ENCODE data around the gene MORN1. TPM values are rescaled to one million over a fixed set of nuclear protein-coding genes. Genes with fewer than 3 reads are reported as not detected.

The MORN1 gene
- total RNA-seq, 1 donor from 2014 or later = 3.1 TPM

DNA sequence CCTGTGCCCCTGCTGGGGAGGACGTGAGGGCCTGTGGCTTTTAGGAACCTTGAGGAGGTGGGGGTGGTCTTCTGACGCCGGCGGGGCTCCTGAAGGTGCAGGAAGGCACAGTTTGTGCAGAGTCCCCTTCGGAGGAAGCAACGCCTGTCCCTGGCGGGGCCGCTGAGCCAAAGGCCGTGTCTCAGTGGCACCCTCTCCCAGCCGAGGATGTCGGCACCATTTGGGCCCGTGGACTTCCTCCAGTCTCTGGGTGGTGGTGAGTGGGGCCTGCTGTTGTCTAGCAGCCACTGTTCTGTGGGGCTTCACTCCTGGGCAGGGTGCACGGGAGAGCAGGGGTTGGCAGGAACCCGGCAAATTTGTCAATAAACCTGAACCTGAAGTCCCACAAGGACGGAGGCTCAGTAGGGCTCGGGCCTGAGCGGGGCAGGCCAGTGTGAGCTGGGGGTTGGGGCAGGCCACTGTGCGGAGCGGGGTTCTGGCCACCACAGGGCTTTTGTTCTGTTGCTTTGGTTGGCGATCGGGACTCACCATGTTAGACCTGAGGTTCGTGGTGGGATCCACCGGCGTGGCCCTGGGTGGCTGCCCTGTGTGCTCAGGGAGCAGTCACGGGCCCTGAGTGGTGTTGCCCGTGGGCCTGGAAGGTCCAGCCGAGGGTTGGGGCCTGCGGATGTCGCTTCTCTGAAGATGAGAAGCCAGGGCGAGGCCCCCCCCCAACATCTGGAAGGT, 98.5 kb downstream of the MORN1 start:
- DNase-seq (ENCODE audit: low read depth in 2 of 2) = no peak

DNA sequence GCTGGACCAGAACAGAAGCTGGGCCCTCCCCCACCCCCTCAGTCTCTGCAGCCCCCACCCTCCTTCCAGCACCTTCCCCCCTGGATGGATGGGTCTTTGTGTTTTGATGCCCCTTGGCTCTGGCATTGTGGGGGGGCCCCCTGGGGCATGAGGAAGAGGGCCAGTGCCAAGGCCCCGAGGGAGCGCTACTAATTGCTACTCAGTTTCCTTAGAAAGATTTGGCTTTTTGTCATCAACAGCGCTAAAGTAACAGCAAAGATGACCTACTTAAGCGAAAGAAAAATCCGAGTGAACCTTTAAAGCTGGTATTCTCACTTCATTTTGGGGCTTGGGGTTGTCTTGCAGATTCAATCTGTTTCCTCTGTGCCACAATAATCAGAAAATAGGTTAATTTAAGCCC, 99.8 kb downstream of the MORN1 start:
- DNase-seq (ENCODE audit: low read depth in 2 of 2) = no peak

DNA sequence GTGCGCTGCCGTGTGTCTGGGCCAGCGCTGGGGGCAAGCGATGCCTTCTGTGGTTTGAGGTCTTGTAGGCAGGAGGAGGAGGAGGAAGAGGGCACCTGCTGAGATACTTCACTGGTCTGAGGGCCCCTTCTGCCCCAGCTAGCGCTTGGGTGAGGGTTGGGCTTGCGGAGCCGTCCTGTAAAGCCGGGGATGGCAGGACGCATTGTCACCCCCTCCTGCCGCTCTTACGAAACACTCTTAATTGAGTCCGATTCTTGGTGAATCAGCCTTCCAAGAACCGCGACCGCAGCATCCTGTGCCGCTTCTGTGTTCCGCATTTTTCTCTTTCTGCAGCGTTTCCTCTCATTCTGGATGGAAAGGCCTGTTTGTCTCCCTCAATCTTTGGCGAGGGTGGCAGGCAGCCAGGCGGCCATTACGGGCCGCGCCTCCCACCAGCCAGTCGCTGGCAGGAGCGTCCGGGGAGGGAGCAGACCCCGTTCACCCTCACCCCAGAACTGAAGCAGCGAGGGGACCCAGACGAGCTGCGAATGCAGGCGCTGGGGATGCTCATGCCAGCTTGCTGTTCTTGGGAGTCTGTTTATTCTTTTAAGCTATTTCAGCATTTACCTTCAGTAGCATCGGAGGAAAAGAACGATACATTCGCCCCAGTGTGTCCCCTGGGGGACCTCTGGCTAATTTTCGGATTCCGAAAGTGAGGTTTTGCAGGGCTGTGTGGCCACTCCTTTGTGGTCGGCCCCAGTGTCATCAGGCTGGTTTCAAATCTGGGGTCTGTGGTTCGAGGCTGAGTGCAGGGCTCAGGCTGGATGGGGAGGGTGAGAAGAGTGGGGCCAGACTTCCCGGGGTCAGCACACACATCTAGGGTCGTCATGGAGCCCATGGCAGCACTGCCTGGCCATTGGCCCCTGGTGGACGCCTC, 100.5 kb downstream of the MORN1 start:
- peak; percentile 63 to 93 for DNase-seq (ENCODE audit: low read depth in 2 of 2)

DNA sequence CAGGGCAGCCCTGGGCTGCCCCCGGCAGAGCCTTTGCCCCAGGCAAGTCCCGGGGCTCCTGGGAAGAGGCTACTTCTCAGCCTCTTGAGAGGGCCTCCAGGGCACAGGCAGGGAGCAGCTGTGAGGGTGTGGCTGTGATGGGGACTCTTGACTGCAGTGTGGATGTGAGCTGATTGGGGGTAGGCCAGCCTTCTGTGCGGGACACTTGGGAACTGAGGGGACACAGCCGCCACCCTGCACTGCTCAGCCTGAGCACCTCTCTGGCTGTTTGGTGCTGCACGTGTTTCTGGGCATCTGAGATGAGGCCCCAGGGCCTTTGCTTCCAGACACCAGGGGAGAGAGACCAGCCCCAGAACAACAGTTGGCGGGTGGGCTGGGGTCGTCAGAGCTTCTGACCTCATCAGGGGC, 101.2 kb downstream of the MORN1 start:
- no peak for DNase-seq (ENCODE audit: low read depth in 2 of 2)

DNA sequence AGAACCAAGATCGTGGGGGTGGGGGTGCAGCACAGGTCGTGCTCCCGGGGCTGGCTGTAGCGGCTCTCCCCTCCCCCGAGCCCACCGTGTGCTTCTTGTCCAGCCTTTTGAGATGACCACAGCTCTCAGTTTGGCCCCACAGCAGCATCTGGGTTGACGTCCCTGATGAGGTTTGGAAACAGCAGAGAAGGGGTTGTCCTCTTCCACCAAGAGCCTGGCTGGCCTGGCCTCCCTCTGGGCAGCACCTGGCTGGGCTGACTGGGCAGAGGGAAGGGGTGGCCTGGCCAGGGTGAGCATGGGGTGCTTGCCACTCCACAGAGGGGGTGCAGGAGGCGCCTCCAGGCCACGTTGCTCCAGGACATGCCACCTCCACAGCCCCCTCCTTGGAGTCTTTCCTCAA, 101.7 kb downstream of the MORN1 start:
- DNase-seq (ENCODE audit: low read depth in 2 of 2) = no peak

DNA sequence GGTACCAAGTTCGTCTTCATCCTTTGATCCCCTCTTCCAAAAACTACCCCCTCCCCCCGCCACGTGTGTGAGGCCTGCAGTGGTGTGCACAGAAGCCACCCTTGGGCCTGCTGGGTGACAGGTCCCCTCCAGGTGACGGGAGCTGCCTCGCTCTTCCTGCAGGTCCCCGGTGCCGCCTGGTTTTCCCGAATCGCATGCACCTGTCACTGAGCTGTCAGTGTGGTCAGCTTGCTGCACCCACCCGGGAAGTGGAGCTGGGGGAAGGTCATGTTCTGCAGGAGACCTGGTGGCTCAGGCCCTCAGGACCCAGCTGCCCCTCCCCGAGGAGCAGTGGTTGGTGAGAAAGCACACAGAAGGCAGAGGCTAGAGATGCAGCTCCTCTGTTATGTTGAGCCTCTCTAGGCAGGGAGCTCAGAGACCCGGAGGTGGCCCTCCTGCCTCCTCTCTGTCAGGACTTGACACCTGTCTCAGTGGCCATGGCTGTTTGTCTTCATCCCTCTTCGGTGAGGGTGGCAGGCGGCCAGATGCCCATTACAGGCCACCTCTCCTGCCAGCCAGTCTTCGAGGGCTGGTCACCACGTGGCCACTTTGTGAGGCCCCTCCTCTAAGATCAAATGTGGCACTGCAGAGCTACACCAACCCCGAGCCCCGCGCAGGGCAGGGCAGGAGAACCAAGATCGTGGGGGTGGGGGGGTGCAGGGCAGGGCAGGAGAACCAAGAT, 102.4 kb downstream of the MORN1 start:
- no peak for DNase-seq (ENCODE audit: low read depth in 2 of 2)

DNA sequence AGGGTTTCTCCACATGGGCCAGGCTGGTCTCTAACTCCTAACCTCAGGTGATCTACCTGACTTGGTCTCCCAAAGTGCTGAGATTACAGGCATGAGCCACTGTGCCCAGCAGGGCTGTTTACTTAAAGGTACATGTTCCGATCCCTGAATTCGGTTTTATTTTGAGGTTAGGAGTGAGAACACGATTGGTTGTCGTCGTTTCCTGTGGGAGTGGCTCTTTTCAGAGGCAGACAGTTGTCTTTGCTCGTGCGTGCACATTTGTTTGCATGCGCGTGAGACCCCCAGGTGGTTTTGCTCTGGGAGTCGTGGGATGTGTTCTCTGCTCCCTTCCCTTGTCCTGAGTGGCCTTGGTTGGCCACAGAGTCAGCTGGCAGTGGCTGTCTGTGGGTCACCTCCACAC, 103.0 kb downstream of the MORN1 start:
- DNase-seq (ENCODE audit: low read depth in 2 of 2) = no peak

DNA sequence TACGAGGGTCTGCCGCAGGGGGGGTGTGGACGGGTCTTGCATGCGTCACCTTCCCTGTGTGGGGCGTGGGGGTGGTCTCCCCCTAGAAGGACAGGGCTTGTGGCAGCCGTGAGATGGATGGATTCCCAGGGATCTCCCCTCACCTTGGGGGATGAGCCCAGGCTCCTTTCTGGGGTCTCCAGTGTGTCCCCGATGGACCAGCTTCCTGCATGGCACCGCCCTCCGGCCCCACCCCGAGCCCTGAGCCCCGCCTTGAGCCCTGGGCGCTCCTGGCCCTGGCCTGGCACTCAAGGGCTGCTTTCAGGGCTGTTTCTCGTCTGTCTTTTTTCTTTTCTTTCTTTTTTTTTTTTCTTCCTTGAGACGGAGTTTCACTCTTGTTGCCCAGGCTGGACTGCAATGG, 103.7 kb downstream of the MORN1 start:
- DNase-seq (ENCODE audit: low read depth in 2 of 2) = no peak

DNA sequence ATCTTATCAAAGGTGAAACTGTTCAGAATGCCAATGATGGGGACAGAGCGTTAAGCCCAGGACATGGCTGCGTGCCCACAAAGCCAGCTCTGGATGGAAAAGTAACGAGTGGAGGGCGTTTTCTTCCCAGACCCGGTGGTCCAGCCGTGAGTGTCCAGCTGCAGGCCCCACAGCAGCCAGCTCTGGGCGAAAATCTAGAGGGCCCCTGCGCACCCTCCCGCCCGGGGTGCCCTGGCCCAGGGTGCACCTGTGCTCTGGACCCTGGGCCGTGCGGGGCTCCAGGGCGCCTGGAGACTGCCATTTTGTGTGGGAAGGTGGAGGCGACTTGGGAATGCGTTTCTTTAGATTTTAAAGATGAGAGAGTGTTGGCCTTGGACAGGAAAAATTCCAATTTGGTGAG, 104.4 kb downstream of the MORN1 start:
- DNase-seq (ENCODE audit: low read depth in 2 of 2) = no peak

DNA sequence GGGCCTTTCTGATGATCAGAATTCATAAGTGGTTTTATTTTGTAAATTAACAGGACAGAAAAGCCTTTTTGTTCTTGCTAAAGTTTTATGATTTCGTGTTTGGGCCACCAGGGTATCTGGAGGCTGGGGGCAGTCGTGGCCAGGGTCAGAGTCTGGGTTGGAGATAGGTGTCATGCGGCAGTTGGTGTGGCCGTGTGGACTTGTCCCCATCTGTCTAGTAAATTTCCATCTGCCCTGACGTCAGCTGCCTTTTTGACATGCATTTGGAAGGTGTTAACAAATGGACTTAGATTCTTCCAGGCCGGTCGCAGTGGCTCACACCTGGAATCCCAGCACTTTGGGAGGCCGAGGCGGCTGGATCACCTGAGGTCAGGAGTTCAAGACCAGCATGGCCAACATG, 106.4 kb downstream of the MORN1 start:
- no peak for DNase-seq (ENCODE audit: low read depth in 2 of 2)

DNA sequence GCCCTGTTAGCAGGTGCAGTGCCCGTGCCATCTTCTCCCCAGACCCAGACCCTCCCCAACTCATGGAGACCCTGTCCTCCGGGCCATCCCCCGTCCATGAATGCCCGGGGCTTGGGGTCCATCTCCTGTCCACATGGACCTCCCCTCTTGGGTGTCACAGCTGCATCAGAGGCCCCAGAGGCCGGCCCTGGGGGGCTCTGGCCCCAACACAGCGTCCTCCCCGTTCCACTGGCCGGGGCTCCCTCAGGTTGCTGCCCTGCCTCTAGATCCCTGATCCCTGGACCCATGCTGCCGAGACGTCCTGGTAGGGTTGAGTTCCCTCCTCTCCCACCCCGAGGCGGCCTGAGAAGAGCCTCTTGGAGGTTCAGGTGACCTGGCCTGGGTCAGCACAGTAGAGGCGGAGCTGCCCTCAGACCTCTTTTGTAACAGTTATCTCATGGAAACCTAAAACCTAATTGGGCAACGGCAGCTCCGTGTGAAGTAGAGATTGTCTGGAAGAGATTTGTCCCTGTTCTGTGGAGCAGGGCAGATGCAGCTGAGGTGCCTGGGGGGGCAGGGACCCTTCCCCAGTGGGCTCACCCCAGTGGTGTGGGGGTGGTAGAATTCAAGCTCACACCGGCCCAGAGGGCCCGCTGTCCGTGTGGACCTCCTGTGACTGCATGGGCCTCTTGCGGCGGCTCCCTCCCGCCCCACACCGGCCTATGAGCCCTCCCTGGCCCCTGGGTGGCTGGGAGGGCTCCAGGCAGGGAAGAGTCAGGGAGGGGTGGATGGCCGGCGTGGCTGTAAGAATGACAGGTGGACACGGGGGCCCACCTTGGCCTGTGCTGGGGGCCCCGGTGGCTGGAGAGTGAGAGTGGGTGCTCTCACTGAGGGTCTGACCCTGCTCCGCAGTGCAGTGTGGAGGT, 107.1 kb downstream of the MORN1 start:
- DNase-seq (ENCODE audit: low read depth in 2 of 2) = no peak

DNA sequence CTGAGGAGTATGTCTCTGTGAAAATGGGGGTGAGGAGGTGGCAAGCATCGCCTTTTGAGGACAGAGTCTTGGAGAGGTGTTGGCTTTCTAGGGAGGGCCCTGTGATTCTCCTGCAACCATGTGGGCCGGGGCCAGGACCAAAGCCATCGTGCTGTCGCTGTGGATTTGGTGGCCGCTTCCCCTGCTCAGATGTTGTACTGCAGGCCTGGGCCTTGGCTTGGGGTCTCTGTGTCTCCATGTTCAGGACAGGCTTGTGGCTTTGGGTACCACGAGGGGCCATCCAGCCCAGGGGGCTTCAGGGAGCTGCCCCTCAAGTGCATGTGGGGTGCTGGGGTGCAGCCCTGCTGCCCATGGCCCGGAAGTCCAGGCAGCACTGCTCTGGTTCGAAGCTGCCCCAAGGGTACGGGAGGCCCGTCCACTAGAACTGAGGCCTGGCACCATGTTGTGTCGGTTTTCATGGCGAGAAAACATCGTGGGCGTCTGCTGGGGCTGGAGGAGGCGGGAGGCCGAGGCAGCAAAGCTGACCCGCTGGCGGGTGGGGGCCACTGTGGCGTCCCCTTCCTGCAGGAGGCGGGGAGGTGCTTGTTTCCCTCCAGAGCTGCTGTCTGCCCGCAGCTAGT, 107.9 kb downstream of the MORN1 start:
- no peak for DNase-seq (ENCODE audit: low read depth in 2 of 2)

DNA sequence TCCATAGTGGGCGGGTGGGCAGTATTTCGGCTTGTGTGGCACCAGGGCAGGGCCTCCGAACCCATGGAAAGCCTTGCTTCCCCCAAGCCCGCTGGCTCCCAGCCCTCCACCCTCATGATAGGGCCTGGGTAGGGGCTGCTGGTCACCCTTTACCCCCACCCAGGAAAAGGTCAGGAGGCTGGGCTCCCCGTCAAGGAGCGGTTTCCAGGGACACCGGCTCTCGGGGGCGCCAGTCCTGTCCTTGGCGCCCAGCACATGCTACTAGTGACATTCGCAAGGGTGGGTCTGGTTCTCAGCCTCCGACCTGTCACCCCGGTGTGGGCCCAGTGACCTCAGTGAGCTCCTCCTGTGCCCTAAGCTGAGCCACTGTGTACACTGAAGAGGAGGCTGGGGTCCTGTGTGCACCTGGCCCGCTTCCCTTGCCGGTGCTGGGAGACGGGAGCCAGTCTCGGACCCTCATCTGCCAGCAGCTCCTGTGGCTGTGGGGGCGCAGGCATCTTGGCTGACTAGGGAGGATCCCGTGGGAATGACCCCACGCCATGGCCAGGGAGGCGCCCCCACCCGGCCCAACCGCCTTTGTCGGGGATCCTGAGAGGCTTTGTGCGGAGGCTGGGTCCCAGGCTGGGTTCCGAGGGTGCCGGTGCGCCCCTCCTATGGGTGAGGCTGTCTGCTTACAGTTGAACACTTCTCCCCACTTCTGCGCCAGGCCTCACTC, 108.6 kb downstream of the MORN1 start:
- no peak for DNase-seq (ENCODE audit: low read depth in 2 of 2)

DNA sequence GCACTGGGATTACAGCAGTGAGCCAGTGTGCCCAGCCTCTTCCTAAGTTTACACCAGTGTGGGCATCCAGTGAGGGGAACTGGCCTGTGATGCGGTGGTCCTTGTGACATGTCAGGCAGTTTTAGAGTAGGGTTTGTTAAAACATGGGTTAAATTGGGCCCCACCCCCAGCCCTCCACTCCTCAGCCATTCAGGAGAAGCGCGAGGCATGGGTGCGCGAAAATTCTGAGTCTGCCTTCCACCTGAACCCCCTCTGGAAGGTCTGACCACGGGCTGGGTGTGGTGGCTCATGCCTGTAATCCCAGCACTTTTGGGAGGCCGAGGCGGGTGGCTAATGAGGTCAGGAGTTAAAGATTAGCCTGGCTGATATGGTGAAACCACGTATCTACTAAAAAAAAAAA, 111.5 kb downstream of the MORN1 start:
- DNase-seq (ENCODE audit: low read depth in 2 of 2) = no peak

DNA sequence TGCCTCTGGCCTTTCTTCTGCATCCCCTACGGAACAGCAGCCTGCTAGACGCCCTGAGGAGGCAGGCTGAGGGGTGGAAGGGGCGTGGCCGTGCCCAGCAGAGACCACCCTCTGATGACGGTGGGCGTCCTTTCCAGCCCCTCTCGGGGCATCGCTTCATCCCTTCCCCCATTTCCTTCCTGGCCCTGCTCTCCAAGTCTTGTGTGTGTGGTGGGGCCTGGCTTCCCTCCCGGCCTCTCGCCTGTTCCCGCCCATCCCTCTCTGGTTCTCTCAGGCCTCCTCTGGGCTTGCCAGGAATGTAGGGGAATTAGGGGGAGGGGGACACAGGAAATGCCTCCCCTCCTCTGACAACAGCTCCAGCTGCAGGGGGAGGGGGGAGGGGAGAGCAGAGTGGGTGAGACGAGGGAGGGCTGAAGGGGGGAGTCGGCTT, 112.1 kb downstream of the MORN1 start:
- peak; percentile 81 to 93 for DNase-seq (ENCODE audit: low read depth in 2 of 2)

DNA sequence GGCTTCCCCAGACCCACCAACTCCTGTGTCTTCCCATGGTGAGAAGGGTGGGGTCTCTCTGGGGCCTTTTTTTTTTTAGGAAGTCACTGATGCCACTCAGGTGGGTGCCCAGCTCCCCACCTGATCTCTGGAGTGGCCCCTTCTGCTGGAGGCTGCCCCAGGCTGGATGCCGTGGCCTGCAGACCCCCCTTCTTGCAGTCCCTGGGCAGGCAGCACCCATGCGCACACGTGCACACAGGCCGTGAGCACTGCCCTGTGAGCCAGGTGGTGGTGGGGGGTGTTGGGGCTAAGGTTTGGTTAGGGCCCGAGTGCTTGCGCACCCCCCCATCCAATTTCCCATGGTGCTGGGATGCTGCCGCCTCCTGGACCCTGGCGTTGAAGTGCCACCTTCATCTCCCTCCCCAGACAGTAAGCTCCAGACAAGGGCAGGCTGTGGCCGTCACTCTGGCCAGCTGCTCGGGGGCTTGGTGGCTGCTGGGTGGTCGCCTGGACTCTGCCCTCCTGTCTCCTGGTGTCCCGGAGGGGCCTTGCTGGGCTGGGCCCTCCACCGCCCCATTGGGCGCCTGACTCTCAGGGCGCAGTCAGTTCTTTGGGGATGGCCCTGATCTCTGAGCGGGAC, 112.7 kb downstream of the MORN1 start:
- no peak for DNase-seq (ENCODE audit: low read depth in 2 of 2)

DNA sequence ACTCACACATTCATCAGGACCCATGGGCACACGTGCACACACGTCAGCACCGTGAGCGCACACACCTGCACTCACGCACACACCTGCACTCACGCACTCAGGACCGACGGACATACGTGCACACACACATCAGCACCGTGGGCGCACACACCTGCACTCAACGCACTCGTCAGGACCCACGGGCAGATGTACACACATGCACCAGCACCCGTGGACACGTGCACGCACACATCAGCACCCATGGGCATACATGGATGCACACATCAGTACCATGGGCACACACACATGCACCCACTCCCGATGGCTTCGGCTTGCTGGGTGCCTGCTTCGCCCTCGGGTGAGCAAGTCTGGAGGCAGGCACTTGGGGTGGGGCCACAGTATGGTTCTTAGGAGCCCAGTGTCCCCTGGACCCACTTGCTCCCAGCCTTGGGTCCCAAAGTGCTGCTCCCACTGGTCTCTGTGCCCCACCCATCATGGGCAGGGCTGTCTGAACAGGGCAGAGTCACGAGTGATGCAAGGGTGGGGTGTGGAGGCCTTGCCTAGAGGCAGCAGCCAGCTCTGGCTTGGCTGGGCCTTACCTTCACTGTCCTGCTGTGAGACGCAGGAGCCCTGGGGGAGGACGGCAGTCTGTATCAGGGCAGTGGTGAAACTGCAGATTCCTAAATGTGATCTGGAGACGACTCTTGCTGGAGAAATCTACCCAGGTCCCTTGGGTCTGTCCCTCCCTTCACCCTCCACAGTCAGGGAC, 113.4 kb downstream of the MORN1 start:
- DNase-seq (ENCODE audit: low read depth in 2 of 2) = no peak

DNA sequence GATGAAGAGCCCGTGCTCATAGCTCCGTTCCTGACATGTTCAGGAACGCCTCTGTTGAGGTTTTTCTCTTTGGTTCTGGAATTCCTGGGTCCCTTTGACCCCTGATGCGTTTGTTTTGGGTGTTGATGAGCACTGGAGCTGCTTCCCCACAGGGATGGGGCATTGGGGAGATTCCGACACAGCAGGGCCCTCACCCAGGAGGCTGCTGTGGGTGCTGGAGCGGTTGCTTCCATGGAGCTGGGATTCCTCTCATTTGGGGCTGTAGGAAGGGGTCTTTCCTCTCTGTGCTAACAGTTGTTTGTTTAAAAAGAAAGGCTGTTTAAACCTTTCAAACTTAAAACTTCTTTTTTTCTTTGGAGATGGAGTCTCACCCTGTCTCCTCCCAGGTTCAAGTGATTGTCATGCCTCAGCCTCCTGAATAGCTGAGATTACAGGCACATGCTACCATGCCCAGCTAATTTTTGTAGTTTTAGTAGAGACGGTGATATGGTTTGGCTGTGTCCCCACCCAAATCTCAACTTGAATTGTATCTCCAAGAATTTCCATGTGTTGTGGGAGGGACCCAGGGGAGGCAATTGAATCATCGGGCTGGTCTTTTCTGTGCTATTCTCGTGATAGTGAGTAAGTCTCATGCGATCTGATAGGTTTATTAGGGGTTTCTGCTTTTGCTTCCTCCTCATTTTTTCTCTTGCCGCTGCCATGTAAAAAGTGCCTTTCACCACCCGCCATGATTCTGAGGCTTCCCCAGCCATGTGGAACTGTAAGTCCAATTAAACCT, 114.4 kb downstream of the MORN1 start:
- no peak for DNase-seq (ENCODE audit: low read depth in 2 of 2)
